ENCODE results near the gene AFF4.
"Not testable (repeated sequence)": the region's sequence is repeated elsewhere in the genome, so short reads cannot be mapped to it uniquely, and the experiment has no call there.

Gene AFF4

GRCh38 chr5:132963171-132964104 lies at the start of gene AFF4:
Gene AFF4 (minus strand): TSS chr5:132963634. CDS start chr5:132937189, 26,445 bp downstream.
- peak; percentile 82 to 83 for DNase-seq

- not testable (repeated sequence) for DNase-seq
These were observed 45.0 kb upstream of the AFF4 start for GRCh38 chr5:133008455-133008854.

DNA sequence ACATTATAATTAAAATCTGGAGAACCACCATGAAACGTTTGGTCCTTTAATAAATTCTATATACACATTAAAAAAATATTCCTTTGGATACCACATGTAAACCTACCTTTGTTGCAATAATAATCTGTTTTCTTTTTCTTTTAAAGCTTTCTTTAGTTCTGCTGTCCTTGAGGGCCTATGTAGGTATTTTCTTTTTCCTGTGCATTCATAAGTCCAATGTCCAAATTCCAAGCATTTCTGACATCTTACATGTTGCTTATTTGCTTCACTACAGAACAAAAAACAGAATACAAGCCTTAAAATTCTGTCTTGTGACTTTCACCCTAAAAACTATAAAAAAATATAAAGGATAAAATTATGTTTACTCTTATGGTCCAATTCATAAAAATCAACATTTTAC lies 43.2 kb upstream of the AFF4 start:
- no peak for DNase-seq

DNA sequence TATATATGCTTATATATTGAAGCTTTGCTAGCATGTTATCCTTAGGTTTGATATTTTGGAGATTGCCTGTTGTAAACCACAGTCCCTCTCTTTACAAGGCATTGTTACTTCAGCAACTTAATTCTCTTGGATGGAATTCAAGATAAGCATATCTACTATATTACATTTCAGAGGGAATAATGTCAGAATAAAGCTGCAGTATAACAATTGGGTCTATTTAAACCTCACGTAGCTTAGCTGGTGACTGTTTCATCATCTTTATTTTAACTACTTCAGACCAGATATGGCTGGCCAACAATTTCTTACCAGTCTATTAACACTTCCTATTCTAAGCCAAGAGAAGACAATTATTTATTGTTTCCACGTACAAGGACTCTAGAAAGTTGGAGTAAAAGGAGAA lies 35.8 kb upstream of the AFF4 start:
- no peak for DNase-seq

DNA sequence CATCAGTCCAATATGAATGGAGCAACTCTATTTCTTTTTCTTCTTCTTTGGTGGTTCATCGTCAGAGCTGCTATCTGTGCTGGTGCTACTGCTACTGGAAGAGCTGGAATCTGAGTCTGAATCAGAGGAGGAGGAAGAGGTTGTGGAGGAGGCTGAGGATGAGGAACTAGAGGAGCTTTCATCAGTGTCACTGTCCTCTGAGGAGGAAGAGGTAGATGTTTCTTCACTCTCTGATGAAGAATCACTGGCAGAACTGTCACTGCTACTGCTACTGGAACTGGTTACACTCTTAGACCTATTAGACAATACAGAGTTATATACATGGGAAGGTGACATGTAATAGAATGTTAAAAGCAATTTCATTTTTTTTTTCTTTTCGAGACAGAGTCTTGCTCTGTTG lies 35.1 kb upstream of the AFF4 start:
- DNase-seq, result no peak

DNA sequence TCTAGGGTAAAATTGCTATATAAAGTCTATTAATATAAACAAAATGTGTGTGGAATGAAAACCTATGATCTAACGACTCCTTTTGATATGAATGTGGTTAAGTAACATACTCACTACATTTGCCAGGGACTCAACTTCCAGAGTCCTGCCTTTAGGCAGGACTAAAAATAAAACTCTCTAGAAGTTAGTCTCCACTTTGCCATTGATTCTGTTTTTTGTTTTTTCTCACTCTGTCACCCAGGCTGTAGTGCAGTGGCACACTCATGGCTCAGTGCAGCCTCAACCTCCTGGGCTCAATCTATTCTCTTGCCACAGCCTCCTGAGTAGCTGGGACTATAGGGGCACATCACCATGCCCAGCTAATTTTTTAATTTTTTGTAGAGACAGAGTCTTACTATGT lies 32.9 kb upstream of the AFF4 start:
- no peak for DNase-seq

DNA sequence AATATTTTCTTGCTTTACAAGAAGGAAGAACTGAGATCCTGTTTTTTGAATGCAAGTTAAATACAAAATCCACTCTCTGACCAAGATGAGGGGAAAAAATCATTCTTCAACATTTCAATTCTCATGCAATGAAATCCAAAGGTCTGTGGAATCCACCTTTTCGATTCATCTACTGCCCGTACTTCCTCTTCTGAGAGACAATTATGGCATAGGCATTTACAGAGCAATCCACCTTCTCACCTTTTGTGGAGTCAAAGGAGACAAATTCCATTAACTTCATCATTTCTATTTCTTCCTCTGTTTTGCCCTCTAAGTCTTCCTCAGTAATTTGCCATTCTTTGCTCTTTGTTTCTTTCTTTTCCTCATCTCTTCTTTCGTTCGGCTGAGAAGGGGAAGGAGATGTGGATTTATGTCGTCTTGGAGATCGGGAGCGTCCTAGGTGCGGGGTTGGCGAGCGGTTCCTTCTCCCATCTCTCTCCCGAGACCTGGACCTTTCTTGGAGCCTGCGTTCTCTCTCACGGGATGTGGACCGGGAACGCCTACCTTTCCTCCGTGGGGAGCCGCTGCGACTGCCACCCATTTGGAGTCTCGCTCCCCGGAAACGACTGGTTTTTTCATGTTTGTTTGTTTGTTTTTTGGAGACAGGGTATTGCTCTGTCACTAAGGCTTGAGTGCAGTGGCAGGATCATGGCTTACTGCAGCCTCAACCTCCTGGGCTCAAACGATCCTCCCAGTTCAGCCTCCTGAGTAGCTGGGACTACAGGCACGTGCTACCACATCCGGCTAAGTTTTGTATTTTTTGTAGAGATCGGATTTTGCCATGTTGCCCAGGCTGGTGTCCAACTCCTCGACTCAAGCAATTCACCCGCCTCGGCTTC lies 24.3 kb upstream of the AFF4 start:
- DNase-seq, result no peak

GRCh38 chr5:132982971-132983370 lies 19.5 kb upstream of the AFF4 start:
- not testable (repeated sequence) for DNase-seq

DNA sequence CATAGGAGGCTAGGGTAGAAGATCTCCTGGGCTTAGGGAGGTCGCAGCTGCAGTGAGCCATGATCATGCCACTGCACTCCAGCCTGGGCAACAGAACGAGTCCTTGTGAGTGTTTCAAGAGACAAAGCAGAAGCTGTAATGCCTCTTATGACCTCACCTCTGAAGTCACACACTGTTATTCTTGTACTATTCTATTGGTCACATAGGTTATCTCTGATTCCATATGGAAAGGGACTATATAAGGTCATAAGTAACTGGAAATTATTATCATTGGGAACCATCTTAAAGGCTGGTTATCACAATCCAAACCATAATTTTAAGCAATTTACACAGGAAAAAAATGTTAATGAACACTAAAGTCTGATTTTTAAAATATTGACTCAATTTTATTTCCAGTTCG lies 17.9 kb upstream of the AFF4 start:
- DNase-seq, result no peak

GRCh38 chr5:132979976-132980375 lies 16.5 kb upstream of the AFF4 start:
- no peak for DNase-seq

- DNase-seq, result no peak
These were observed 16.0 kb upstream of the AFF4 start for GRCh38 chr5:132979367-132979940.

GRCh38 chr5:132976852-132977251 lies 13.4 kb upstream of the AFF4 start:
- no peak for DNase-seq

DNA sequence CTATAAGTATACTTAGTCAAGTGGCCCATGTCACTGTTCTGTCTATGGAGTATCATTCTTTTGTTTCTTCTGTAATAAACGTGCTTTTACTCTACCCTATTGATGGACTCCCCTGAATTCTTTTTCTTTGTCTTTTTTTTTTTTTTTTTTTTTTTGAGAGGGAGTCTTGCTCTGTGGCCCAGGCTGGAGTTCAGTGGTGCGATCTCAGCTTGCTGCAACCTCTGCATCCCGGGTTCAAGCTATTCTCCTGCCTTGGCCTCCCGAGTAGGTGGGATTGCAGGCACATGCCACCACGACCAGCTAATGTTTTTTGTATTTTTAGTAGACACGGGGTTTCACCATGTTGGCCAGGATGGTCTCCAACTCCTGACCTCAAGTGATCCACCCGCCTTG lies 9.0 kb upstream of the AFF4 start:
- DNase-seq, result not testable (repeated sequence)

GRCh38 chr5:132971483-132972435 lies 8.3 kb upstream of the AFF4 start:
- no peak for DNase-seq

DNA sequence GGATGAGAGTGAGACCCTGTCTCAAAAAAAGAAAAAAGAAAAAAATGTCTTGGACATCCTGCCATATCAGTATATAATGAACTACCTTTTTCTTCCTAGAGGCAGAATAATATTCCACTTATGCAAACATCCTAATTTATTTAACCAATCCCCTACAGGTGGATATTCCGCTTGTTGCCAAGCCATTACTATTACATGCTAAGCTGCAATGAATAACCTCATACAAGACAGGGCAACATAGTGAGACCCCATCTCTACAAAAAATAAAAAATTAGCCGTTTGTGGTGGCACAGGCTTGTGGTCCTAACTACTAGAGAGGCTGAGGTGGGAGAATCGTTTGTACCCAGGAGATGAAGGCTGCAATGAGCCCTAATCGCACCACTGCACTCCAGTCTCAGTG lies 1.7 kb upstream of the AFF4 start:
- no peak for DNase-seq

DNA sequence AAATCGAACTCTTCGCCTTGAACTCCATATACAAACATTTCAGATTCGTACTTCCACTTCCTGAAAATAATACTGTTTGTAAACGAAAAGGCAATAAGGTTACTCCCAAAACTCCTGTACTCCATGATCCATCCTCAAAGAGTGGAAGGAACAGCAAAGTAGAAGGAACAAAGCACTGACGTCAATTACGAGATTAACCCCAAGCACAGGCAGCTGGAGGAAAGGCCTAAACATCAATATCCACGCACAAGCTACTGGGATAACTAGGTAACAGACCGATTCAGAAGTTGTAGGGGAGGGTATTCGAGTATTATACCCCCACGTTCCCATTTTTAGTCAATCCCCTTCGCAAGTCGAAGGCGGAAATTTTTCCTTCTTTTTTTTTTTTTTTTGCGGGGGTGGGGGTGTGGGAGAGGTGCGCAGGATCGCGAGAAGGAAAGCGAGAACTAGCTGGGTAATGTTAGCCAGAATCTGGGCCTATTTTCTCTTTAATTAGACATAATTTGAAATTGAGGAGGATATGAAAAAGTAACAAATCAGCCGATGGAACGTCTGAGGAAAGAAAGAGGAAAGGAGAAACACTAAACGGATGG lies 909 bp downstream of the AFF4 start:
- no peak for DNase-seq

DNA sequence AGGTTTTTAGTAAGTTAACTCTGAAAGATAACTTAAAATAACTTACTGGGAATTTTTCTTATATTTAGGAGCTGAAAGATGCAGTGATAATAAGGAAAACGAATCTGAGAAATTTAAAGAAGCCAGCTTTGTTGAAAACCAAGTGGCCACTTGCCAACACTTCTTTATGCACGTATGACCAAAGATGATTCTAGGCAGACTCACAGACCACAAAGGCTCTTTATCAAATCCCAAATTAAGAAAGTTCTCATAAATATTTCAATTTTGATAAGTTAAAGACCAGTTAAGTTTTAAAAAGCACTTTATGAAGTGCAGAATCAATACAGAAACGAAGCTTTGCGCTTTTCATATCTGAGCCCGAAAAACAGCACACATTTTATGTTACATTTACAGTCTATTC lies 1.5 kb downstream of the AFF4 start:
- no peak for DNase-seq

DNA sequence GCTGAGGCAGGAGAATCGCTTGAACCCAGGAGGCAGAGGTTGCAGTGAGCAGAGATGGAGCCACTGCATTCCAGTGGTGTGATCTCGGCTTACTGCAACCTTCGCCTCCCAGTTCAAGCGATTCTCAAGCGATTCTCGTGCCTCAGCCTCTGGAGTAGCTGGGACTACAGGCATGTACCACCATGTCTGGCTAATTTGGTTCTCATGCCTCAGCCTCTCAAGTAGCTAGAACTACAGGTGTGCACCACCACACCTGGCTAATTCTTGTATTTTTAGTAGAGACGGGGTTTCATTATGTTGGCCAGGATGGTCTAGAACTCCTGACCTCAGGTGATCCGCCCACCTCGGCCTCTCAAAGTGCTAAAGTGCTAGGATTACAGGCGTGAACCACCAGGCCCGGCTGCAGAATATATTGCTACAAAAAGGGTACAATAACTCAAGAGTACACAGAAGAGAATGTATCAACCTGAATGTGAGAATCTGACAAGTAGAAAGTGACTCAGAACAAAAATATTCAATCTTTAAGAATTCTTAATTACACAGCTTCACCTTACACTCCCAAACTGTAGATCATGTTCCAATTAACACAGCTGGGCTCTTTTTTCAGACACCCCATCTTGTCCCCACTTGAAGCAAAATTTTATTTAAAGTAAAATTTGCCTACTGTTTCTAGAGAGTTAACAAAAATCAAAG lies 2.2 kb downstream of the AFF4 start:
- not testable (repeated sequence) for DNase-seq

GRCh38 chr5:132956166-132956799 lies 7.2 kb downstream of the AFF4 start:
- not testable (repeated sequence) for DNase-seq

DNA sequence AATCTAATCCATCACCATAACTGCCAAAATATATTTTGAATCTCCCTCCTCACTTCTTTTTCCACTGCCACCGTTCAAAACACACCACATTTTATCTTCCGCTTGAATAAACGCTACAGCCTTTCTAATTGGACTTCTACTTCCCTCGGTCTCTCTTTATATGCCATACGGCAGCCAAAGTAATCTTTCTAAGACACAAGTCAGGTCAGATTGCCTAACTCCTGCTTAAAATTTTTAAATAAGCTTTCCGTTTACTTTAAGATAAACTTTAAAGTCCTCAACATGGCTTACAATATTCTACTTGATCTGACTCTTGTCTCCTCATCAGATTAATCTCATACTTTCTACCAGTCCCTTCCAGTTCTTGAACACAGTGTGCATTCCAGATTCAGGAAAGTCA lies 9.7 kb downstream of the AFF4 start:
- DNase-seq, result no peak

- no peak for DNase-seq
These were observed 10.6 kb downstream of the AFF4 start for GRCh38 chr5:132952829-132953228.
